GM19438 (cell line): ENCODE results near the gene ABCF3.

Experiments
- ATAC-seq: cut with Tn5 transposase; IDR thresholded peaks from one replicate; pipeline ENCODE4 v1.9.1; 2021; ENCODE audit warnings: low read depth; ENCODE audit not compliant: unreplicated experiment

Gene ABCF3

GRCh38 chr3:184230603-184231528 is 44.9 kb downstream of the ABCF3 start:
- ATAC-seq: no peak

DNA sequence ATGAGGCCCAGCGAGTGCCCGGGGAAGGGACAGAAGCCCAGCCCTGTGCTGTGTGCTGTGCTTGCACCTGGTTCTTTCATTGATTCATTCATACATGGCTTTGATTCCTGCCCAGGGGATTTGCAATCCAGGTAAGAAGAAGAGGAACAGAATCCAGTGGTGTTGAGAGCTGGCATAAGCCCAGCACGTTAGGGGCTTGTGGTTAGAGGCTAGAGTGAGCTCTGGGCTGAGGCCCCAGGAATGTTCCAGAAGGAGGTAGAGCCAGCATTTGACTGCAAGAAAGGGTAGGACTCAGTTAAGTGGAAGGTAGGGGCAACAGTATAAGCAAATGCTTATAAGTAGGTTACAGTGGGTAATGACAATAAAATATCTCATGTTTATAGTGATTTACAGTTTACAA is 45.7 kb downstream of the ABCF3 start:
- no peak for ATAC-seq

- ATAC-seq: no peak
These were observed 47.3 kb downstream of the ABCF3 start for GRCh38 chr3:184233127-184233843.

DNA sequence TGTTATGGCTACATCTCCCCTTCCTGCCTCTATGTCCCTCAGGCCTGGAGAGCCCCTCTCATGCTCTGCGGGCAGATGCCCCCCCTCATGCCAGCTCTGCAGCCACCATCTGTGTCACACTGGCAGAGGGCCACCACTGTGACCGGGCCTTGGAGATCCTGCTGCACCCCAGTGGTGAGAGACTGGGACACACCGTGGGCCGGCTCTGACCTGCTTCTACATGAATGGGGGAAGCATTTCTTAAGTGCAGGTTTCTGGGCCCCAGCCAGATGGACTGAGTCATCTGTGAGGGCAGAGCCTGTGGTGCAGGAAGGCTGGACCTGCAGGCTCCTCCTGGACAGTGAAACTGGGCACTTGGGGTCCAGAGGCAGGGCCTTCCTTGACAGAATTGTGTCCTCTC is 48.2 kb downstream of the ABCF3 start:
- ATAC-seq: no peak

DNA sequence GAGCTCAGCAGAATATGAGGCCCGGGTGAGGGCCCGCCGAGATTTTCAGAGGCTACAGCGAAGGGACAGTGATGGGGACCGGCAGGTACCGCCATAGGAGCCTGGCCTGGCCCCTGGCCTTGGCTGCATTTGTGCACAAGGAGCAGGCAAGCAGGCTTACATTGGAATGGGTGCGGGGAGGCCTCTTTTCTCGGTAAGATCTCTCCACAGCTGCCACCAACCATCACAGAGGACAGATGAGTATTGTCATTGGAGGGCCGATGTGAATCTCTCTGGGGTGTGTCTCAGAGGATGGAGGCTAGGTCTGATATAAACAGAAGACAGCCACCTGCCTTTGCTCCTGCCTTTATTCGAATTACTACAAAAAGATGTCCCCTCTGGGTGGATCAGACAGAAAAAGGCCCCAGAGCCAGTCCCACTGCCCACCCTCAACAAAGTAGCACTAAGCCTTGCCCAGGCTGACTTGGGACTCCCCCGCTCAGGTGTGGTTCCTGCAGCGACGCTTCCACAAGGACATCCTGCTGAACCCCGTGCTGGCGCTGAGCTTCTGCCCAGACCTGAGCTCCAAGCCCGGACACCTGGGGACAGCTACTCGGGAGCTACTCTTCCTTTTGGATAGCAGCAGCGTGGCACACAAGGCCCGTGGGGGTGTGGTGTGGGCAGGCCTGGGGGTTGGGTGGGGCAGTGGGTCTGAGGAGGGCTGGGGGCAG is 48.8 kb downstream of the ABCF3 start:
- no peak for ATAC-seq

DNA sequence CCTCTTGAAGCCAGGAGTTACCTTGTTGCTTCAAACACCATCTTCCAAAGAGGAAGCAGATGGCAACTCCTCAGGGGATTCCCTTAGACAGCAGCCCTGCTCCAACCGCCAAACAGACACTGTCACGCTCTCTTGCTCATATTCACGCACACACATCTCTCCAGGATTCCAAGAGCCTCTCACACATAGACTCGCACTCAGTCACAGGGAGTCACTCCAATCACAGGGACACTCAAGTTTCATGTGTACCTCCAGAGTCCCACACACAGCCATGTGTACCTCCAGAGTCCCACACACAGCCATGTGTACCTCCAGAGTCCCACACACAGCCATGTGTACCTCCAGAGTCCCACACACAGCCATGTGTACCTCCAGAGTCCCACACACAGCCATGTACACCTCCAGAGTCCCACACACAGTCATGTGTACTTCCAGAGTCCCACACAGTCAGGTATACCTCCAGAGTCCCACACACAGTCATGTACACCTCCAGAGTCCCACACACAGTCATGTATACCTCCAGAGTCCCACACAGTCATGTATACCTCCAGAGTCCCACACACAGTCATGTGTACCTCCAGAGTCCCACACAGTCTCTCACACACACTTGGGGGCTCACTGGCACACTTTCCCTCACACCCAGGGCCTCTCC is 49.5 kb downstream of the ABCF3 start:
- no peak for ATAC-seq

DNA sequence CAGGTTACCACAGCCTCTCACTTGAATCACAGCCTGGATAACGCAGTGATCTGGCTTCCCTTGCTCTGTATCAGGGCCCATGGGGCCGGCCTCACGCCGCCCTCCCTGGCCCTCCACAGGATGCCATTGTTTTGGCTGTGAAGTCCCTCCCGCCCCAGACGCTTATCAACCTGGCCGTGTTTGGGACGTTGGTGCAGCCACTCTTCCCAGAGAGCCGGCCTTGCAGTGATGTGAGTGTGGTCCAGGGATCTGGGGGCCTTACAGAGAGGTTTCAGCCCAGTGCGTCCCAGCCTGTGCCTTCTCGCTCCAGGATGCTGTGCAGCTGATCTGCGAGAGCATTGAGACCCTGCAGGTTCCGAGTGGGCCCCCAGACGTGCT is 50.0 kb downstream of the ABCF3 start:
- ATAC-seq: no peak

- no peak for ATAC-seq
These were observed 50.6 kb downstream of the ABCF3 start for GRCh38 chr3:184236636-184237035.

DNA sequence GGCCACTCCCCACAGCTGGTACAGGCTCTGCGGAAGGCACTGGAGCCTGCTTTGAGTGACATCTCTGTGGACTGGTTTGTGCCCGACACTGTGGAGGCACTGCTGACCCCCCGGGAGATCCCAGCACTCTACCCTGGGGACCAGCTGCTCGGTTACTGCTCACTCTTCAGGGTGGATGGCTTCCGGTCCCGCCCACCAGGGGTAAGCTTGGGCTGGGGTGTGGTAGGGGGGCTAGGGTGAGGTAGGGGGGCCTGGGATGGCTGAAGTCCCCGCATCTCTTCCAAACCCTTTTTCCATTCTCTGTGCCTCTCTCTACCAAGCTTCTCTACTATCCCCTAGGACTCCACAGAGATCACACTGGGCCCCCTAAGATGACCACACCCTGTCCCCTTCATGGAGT is 51.2 kb downstream of the ABCF3 start:
- no peak for ATAC-seq

GRCh38 chr3:184237807-184238206 is 51.8 kb downstream of the ABCF3 start:
- no peak for ATAC-seq

DNA sequence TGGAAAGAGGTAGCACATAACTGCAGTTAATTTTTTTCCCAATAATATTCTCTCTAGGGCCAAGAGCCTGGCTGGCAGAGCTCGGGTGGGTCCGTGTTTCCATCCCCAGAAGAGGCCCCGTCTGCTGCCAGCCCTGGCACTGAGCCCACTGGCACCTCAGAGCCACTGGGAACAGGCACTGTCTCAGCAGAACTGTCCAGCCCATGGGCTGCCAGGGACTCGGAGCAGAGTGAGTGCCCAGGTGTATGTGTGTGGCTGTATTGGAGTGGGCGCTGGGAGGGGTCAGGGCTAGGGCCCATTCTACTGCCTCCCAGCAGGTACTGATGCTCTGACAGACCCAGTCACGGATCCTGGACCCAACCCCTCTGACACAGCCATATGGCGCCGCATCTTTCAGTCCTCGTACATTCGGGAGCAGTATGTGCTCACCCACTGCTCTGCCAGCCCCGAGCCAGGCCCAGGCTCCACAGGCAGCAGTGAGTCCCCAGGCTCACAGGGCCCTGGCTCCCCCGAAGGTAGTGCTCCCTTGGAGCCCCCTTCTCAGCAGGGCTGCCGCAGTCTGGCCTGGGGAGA is 52.3 kb downstream of the ABCF3 start:
- ATAC-seq: no peak

- no peak for ATAC-seq
These were observed 53.2 kb downstream of the ABCF3 start for GRCh38 chr3:184239221-184239620.

DNA sequence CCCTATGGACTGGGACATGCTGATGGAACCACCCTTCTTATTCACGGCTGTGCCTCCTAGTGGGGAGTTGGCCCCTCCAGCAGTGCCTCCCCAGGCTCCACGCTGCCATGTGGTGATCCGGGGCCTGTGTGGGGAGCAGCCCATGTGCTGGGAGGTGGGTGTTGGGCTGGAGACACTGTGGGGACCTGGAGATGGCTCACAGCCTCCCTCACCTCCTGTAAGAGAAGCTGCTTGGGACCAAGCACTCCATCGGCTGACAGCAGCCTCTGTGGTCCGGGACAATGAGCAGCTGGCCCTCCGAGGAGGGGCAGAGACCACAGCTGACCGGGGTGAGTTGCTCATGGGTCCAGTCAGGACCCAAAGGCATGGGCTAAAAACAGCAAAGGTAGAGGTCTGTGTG is 53.7 kb downstream of the ABCF3 start:
- ATAC-seq: no peak

DNA sequence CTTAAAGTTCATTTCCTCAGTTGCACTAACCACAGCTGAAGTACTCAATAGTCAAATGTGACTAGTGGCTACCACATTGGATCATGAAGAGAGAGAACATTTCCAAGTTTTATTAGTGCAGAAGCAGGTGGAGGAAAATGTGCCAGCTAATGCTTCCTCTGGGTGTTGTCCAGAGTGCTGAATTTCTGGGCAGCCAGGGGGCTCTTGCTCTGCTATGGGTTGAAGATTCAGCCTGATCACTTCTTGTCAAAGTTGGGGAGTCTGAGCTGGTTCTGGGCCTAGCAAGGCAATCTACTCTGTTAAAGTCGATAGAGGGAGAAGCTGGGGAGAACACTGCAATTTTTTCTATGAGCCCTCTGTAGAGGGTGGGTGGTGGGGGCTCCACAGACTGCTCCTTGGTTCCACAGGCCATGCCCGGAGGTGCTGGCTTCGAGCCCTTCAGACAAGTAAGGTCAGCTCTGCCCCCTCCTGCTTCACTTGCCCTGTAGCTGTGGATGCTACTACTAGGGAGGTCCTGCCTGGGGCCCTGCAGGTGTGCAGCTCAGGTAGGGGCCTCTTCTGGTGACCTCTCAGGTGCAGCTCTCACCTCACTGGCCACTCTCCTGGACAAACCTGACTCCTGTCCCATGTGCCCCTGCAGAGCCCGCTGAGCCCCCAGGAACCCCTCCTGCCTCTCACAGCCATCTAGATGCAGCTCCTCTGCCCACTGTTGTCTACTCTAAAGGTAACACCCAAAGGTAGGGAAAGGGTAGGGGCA is 54.6 kb downstream of the ABCF3 start:
- no peak for ATAC-seq

DNA sequence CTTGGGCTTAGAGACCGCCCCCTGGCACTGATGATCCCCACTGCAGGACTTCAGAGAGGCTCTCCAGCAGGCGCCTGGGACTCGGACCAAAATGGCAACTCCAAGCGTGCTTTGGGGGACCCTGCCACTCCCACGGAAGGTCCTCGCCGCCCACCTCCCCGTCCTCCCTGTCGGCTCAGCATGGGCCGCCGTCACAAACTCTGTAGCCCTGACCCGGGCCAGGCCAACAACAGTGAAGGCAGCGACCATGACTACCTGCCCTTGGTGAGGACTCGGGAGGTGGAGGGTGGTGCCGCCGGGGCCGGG is 55.1 kb downstream of the ABCF3 start:
- ATAC-seq: no peak

- ATAC-seq: no peak
These were observed 55.7 kb downstream of the ABCF3 start for GRCh38 chr3:184241447-184242296.

- ATAC-seq: no peak
These were observed 56.3 kb downstream of the ABCF3 start for GRCh38 chr3:184242297-184242685.
